Stomach (tissue), 9 donors: Measurements from ENCODE around the gene BDH1. TPM values are rescaled to one million over a fixed set of nuclear protein-coding genes. Genes with fewer than 3 reads are reported as not detected.
A peak's percentile ranks its signal among the peaks of the same experiment; 100 is the strongest.

Source experiments
- DNase-seq, 2 donors: peaks; one replicate each; pipeline versions ENCODE4 v3.0.0 to v3.0.0-alpha.2; 2013 to 2019
- H3K27ac ChIP-seq, 5 donors: fragments of 200-600 bp in 4 of 5; sonication (generic) in 4 of 5; one replicate each; pipeline ENCODE4 v1.5.1; 2013 to 2019; ENCODE audit warnings: mild to moderate bottlenecking in 1 of 5, moderate library complexity in 1 of 5
- H3K27me3 ChIP-seq, 3 donors: fragments of 200-600 bp; sonication (generic); one replicate each; pipeline ENCODE4 v1.5.1; 2017 to 2019; ENCODE audit warnings: mixed run types in 1 of 3
- H3K36me3 ChIP-seq, 4 donors: fragments of 200-600 bp; sonication (generic); 1 replicate in 3 of 4; 2 replicates in 1 of 4; pipeline ENCODE4 v1.5.1; 2016 to 2019
- H3K4me1 ChIP-seq, 4 donors: fragments of 200-600 bp; sonication (generic); one replicate each; pipeline ENCODE4 v1.5.1; 2016 to 2019
- H3K4me3 ChIP-seq, 4 donors: fragments of 200-600 bp; sonication (generic) in 3 of 4; one replicate each; pipeline ENCODE4 v1.5.1; 2016 to 2019; ENCODE audit warnings: mild to moderate bottlenecking in 1 of 4
- H3K9me3 ChIP-seq, 4 donors: fragments of 200-600 bp; sonication (generic); one replicate each; pipeline ENCODE4 v1.5.1; 2016 to 2019
- CTCF ChIP-seq, 7 experiments: fragments of 450-650 bp in 4 of 7; fragments of 200-600 bp in 3 of 7; sonication (generic) in 3 of 7; IDR thresholded peaks; one replicate each; pipeline ENCODE4 v1.5.1; 2016 to 2019; ENCODE audit warnings: antibody characterized with exemption in 7 of 7, control low read depth in 2 of 7, mild to moderate bottlenecking in 1 of 7
- EP300 ChIP-seq: sonication (generic); formaldehyde crosslinking; IDR thresholded peaks from one replicate; pipeline ENCODE4 v1.6.1; 2017; ENCODE audit warnings: antibody characterized with exemption
- POLR2A ChIP-seq, 4 donors: fragments of 450-650 bp; IDR thresholded peaks; one replicate each; pipeline ENCODE4 v1.6.1; 2016; ENCODE audit warnings: antibody characterized with exemption in 4 of 4, control low read depth in 2 of 4, mild to moderate bottlenecking in 1 of 4, moderate library complexity in 1 of 4
- POLR2AphosphoS5 ChIP-seq, 3 donors: sonication (generic); formaldehyde crosslinking; IDR thresholded peaks; one replicate each; pipeline ENCODE4 v1.6.1; 2016; ENCODE audit warnings: antibody characterized with exemption in 3 of 3
- WGBS, 5 donors: extraction: QIAGEN DNeasy Blood & Tissue Kit in 3 of 5; methylation state at CpG; one replicate each; pipeline versions ENCODE4 v1.1.5 to v1.1.7; 2013 to 2018; 5-methylcytosine and 5-hydroxymethylcytosine counted together
- intact Hi-C: fragments of 100-400 bp; cut with DNase I; formaldehyde crosslinking; loops from one replicate; pipeline ENCODE4 v1.15.1; 2023; ENCODE audit warnings: low total_unique reads
- polyA plus RNA-seq, 3 donors: library from polyadenylated mRNA; stranded (reverse); fragments of 200-250 nt; gene quantifications; one replicate each; pipeline ENCODE4 v1.2.3, GENCODE V29; 2013
- total RNA-seq, 5 donors: library from RNA; depleted of rRNA; stranded (reverse); fragments of >200 nt; gene quantifications; one replicate each; pipeline versions ENCODE4 v1.1.0 to v1.2.3, GENCODE V29; 2014 to 2016
- donor health status: healthy with polysubstance abuse.
- donor health status: Bipolar disorder and iron deficiency.
- donor health status: healthy.

Gene BDH1
- total and polyA plus RNA-seq, 8 donors: 3.5 to 128 (median 20.6) TPM

DNA sequence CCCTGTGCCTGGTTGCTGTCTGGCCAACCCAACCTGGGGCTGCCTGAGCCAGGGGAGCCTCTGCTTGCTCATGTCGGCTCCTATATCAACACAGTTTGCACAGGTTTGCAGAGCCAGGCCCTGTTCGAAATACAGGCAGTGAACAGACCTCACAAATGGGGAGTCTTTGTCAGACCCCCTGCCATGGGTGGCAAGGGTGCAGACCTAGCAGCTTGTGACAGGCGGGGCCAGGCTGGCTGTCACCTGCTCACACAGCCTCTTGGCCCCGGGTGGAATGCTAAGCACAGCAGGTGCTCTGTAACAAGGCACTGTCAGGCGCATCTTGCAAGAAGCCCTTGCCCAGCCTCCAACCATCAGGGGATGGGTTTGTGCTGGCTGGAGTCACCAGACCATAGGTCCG is 47.3 kb downstream of the BDH1 start:
- no peaks in the 10 kb centered on the region for H3K27me3 ChIP-seq
- TF ChIP-seq EP300 (no peak), CTCF (IDR thresholded peaks at IDR 0.05) (no peak), POLR2A (IDR thresholded peaks at IDR 0.05) (no peak), POLR2AphosphoS5 (IDR thresholded peaks at IDR 0.05) (no peak)
- peaks cover 4 to 41% (median 30%) of the 10 kb centered on the region in 4 donors for H3K4me1 ChIP-seq
- H3K36me3 ChIP-seq: peaks cover 0 to 21% (median 10%) of the 10 kb centered on the region in 4 donors
- H3K9me3 ChIP-seq: no peaks in the 10 kb centered on the region
- no peak for DNase-seq
- 63 to 76% (median 74%) methylated on average over 6 of the region's 6 CpGs for WGBS, 5 donors
- intact Hi-C loops: no loop called here
- no peak overlapping the region for H3K4me3 ChIP-seq
- H3K27ac ChIP-seq: no peak overlapping the region

DNA sequence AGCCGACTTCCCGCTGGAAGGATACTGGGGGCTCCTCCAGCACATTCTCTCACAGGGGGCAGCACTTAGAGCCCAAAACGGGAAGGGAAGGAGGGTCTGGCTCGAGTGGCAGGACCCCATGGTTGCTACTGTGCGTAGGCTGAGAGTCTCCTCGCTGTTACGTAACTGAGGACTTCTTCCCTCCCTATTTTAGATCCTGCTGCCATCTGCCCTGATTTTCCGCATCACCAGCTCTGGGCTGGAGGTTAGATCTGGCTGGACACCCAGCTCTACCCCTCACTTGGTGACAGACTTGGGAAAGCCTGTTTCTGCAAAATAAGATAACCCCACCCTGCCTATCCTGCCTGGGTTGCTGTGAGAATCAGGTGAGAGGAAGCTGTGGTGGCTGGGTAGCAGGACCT is 47.7 kb downstream of the BDH1 start:
- no peak for TF ChIP-seq POLR2A (IDR thresholded peaks at IDR 0.05)
- DNase-seq: no peak
- intact Hi-C loops: no loop called here

DNA sequence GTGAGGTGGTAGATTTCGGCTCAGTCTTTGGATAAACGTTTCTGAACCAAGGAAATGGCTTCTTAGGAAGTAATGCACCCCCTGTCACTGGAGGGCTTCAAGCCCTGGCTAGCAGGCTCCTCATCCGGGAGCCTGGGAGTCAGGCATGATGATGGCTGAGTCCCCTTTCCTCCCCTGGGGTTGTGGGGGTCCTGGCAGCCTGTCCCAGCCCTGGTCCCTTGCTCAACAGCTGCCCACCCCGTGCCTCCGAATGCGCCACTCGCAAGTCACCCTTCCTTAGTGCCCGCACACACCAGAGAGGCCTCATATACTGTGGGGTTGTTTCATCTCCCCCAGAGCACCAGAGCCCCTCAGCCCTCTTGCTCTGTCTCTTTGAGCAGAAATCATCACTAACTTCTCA is 48.2 kb downstream of the BDH1 start:
- 67 to 82% (median 72%) methylated on average over 8 of the region's 8 CpGs for WGBS, 5 donors
- TF ChIP-seq EP300 (no peak), CTCF (IDR thresholded peaks at IDR 0.05) (no peak), POLR2A (IDR thresholded peaks at IDR 0.05) (no peak), POLR2AphosphoS5 (IDR thresholded peaks at IDR 0.05) (no peak)
- Histone ChIP-seq H3K4me1 (peaks cover 4 to 39% (median 30%) of the 10 kb centered on the region in 4 donors), H3K27ac (no peak overlapping the region), H3K4me3 (no peak overlapping the region), H3K27me3 (no peaks in the 10 kb centered on the region), H3K9me3 (no peaks in the 10 kb centered on the region), H3K36me3 (peaks cover 0 to 12% (median 10%) of the 10 kb centered on the region in 4 donors)
- intact Hi-C loops: no loop called here
- no peak for DNase-seq

More for the DNA sequence above, 47.7 kb downstream of the BDH1 start:
- no peaks in the 10 kb centered on the region for H3K9me3 ChIP-seq
- 84 to 94% (median 92%) methylated on average over 8 of the region's 8 CpGs for WGBS, 5 donors
- H3K4me1 ChIP-seq: peaks cover 4 to 39% (median 32%) of the 10 kb centered on the region in 4 donors
- peaks cover 0 to 17% (median 10%) of the 10 kb centered on the region in 4 donors for H3K36me3 ChIP-seq
- no peak overlapping the region for H3K27ac ChIP-seq
- no peaks in the 10 kb centered on the region for H3K27me3 ChIP-seq
- H3K4me3 ChIP-seq: no peak overlapping the region

- H3K4me1 ChIP-seq: peaks cover 4 to 40% (median 32%) of the 10 kb centered on the region in 4 donors
- 75 to 85% (median 80%) methylated on average over 8 of the region's 8 CpGs for WGBS, 5 donors
- H3K27me3 ChIP-seq: no peaks in the 10 kb centered on the region
- peaks cover 0 to 8% (median 7%) of the 10 kb centered on the region in 4 donors for H3K36me3 ChIP-seq
- H3K4me3 ChIP-seq: no peak overlapping the region
- no peak for DNase-seq
- TF ChIP-seq POLR2A (IDR thresholded peaks at IDR 0.05) (no peak), POLR2AphosphoS5 (IDR thresholded peaks at IDR 0.05) (no peak), CTCF (IDR thresholded peaks at IDR 0.05) (no peak), EP300 (no peak)
- H3K27ac ChIP-seq: no peak overlapping the region
- H3K9me3 ChIP-seq: no peaks in the 10 kb centered on the region
- intact Hi-C loops: no loop called here
Measured at GRCh38 chr3:197507081-197507480, 48.7 kb downstream of the BDH1 start.

- no peaks in the 10 kb centered on the region for H3K9me3 ChIP-seq
- no peaks in the 10 kb centered on the region for H3K36me3 ChIP-seq
- no peak overlapping the region for H3K4me3 ChIP-seq
- intact Hi-C loops: no loop called here
- TF ChIP-seq CTCF (IDR thresholded peaks at IDR 0.05) (no peak), EP300 (no peak), POLR2AphosphoS5 (IDR thresholded peaks at IDR 0.05) (no peak), POLR2A (IDR thresholded peaks at IDR 0.05) (no peak)
- DNase-seq: peak; percentile 38 to 62
- peaks cover 4 to 45% (median 32%) of the 10 kb centered on the region in 4 donors for H3K4me1 ChIP-seq
- H3K27ac ChIP-seq: no peak overlapping the region
- no peaks in the 10 kb centered on the region for H3K27me3 ChIP-seq
- WGBS, 5 donors: 67 to 79% (median 67%) methylated on average over 14 to 24 of the region's 24 CpGs
Measured at GRCh38 chr3:197505796-197506548, 49.8 kb downstream of the BDH1 start.
